ENCODE measurements around the gene WNK1.

GRCh38 chr12:716506-716905 lies 35.9 kb upstream of the WNK1 start:
- TF ChIP-seq, protein P1, sequence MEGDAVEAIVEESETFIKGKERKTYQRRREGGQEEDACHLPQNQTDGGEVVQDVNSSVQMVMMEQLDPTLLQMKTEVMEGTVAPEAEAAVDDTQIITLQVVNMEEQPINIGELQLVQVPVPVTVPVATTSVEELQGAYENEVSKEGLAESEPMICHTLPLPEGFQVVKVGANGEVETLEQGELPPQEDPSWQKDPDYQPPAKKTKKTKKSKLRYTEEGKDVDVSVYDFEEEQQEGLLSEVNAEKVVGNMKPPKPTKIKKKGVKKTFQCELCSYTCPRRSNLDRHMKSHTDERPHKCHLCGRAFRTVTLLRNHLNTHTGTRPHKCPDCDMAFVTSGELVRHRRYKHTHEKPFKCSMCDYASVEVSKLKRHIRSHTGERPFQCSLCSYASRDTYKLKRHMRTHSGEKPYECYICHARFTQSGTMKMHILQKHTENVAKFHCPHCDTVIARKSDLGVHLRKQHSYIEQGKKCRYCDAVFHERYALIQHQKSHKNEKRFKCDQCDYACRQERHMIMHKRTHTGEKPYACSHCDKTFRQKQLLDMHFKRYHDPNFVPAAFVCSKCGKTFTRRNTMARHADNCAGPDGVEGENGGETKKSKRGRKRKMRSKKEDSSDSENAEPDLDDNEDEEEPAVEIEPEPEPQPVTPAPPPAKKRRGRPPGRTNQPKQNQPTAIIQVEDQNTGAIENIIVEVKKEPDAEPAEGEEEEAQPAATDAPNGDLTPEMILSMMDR (IDR thresholded peaks at IDR 0.05), result no peak
- no peak for TF ChIP-seq POLR2A (IDR thresholded peaks at IDR 0.05)

All from adrenal gland (tissue), 5 donors.